HEK293T (cell line): ENCODE data around the gene HS6ST2.

Source experiments
- BHLHE40 ChIP-seq: fragments of 450-650 bp; IDR thresholded peaks from 2 replicates; pipeline ENCODE4 v1.6.1; 2016; ENCODE audit warnings: mild to moderate bottlenecking, moderate library complexity, borderline replicate concordance
- CTBP1 ChIP-seq: fragments of 450-650 bp; IDR thresholded peaks from 2 replicates; pipeline ENCODE4 v1.6.1; 2016; ENCODE audit warnings: borderline replicate concordance
- ELF4 ChIP-seq: fragments of 450-650 bp; IDR thresholded peaks from 2 replicates; pipeline ENCODE4 v1.6.1; 2017; ENCODE audit warnings: antibody characterized with exemption
- FOXA1 ChIP-seq: fragments of 450-650 bp; IDR thresholded peaks from 2 replicates; pipeline ENCODE4 v1.6.1; 2016; ENCODE audit warnings: mild to moderate bottlenecking
- FOXK2 ChIP-seq: fragments of 450-650 bp; IDR thresholded peaks from 2 replicates; pipeline ENCODE4 v1.6.1; 2016; ENCODE audit warnings: mild to moderate bottlenecking
- FOXM1 ChIP-seq: fragments of 450-650 bp; IDR thresholded peaks from 2 replicates; pipeline ENCODE4 v1.6.1; 2017; ENCODE audit warnings: mild to moderate bottlenecking, borderline replicate concordance
- HDGF ChIP-seq: fragments of 450-650 bp; IDR thresholded peaks from 2 replicates; pipeline ENCODE4 v1.6.1; 2017; ENCODE audit warnings: antibody characterized with exemption, borderline replicate concordance
- LEF1 ChIP-seq: fragments of 450-650 bp; IDR thresholded peaks from 2 replicates; pipeline ENCODE4 v1.6.1; 2017; ENCODE audit warnings: mild to moderate bottlenecking, borderline replicate concordance
- NFRKB ChIP-seq: fragments of 450-650 bp; IDR thresholded peaks from 2 replicates; pipeline ENCODE4 v1.6.1; 2016; ENCODE audit warnings: mild to moderate bottlenecking, moderate library complexity
- SP1 ChIP-seq: fragments of 450-650 bp; IDR thresholded peaks from 2 replicates; pipeline ENCODE4 v1.6.1; 2017
- SUZ12 ChIP-seq: fragments of 450-650 bp; IDR thresholded peaks from 2 replicates; pipeline ENCODE4 v1.6.1; 2016; ENCODE audit warnings: mild to moderate bottlenecking
- TARDBP ChIP-seq: fragments of 450-650 bp; IDR thresholded peaks from 2 replicates; pipeline ENCODE4 v1.6.1; 2016
- ZNF384 ChIP-seq: fragments of 450-650 bp; IDR thresholded peaks from 2 replicates; pipeline ENCODE4 v1.6.1; 2016
- TF ChIP-seq, protein P1 (sequence below): fragments of 450-650 bp; IDR thresholded peaks from 2 replicates; pipeline ENCODE4 v1.6.1; 2016

DNA sequence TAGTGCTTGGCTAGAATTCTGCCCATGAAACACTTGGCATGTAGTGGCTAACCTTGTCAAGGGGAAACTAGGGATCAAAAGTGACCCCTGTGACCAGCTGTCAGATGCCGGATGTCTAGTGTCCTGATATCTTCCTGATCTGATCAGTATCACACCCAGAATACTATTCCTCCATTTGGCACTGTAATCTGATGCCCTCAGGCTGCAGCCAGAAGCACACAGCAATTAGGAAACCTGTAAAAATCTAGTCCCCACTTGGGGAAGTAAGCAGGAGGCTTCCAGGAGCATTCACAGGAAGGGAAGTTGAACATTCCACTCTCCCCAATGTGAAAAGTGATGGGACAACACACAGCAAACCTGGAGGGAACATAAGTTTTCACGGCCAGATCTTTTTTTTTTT is 125.1 kb downstream of the HS6ST2 start:
- no peak for TF ChIP-seq FOXM1
- no peak for TF ChIP-seq BHLHE40
- no peak for TF ChIP-seq ZNF384
- no peak for TF ChIP-seq SUZ12
- TF ChIP-seq TARDBP = no peak
- no peak for TF ChIP-seq FOXK2
- no peak for TF ChIP-seq SP1
- TF ChIP-seq, protein P1, sequence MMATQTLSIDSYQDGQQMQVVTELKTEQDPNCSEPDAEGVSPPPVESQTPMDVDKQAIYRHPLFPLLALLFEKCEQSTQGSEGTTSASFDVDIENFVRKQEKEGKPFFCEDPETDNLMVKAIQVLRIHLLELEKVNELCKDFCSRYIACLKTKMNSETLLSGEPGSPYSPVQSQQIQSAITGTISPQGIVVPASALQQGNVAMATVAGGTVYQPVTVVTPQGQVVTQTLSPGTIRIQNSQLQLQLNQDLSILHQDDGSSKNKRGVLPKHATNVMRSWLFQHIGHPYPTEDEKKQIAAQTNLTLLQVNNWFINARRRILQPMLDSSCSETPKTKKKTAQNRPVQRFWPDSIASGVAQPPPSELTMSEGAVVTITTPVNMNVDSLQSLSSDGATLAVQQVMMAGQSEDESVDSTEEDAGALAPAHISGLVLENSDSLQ = no peak
- no peak for TF ChIP-seq ELF4
- no peak for TF ChIP-seq FOXA1
- no peak for TF ChIP-seq NFRKB
- TF ChIP-seq LEF1 = no peak
- no peak for TF ChIP-seq HDGF
- TF ChIP-seq CTBP1 = no peak
